ENCODE measurements around the gene SLC16A1.
A peak's percentile ranks its signal among the peaks of the same experiment; 100 is the strongest.
"Not testable (repeated sequence)": the region's sequence is repeated elsewhere in the genome, so short reads cannot be mapped to it uniquely, and the experiment has no call there.

The SLC16A1 gene

GRCh38 chr1:112964347-112964746 is 8.4 kb upstream of the SLC16A1 start:
- no peak for DNase-seq (ENCODE audit: low spot score)

DNA sequence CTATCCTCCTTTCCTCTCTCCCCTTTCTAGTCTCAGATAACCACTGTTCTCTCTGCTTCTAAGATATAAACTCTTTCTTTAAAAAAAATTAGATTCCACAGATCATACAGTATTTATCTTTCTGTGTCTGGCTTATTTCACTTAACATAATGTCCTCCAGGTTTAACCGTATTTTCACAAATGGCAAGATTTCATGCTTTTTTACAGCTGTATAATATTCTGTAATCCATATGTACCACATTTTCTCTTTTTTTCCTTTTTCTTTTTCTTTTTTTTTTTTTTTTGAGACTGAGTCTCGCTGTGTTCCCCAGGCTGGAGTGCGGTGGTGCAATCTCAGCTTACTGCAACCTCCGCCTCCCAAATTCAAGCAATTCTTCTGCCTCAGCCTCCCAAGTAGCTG is 5.1 kb upstream of the SLC16A1 start:
- DNase-seq (ENCODE audit: low spot score), result no peak

DNA sequence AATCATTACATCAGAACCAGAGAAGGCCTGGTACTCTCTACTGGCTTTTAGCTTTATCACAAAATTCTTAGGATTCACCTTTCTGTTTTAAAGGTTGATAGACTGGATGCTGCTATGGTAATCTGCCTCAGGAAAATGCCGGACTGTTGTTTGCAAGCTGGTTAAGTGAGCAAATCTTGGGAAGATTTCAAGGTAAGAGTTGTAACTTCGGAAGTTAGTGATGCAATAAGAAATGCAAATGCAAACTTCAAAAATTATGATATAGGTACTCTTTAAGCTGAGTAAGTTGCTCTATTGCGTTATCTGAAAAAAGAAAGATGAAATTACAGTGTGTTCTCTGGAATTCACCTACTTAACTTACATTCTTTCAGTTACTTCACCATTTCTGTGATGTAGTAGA is 4.4 kb upstream of the SLC16A1 start:
- no peak for DNase-seq (ENCODE audit: low spot score)

DNA sequence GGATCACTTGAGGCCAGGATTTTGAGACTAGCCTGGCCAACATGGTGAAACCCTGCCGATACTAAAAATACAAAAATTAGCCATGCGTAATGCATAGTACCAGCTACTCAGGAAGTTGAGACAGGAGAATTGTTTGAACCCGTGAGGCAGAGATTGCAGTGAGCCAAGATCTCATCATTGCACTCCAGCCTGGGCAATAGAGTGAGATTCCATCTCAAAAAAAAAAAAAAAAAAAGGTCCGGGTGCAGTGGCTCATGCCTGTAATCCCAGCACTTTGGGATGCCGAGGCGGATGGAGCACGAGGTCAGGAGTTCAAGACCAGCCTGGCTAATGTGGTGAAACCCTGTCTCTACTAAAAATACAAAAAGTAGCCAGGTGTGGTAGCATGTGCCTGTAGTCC is 2.2 kb upstream of the SLC16A1 start:
- not testable (repeated sequence) for DNase-seq (ENCODE audit: low spot score)

GRCh38 chr1:112957133-112957812 is 1.3 kb upstream of the SLC16A1 start:
- peak; percentile 87 for DNase-seq (ENCODE audit: low spot score)

GRCh38 chr1:112956544-112957132 is 642 bp upstream of the SLC16A1 start:
- DNase-seq (ENCODE audit: low spot score), result peak; percentile 30

GRCh38 chr1:112954945-112955772 is 837 bp downstream of the SLC16A1 start:
- DNase-seq (ENCODE audit: low spot score), result peak; percentile 66

GRCh38 chr1:112954017-112954650 is 1.9 kb downstream of the SLC16A1 start:
- no peak for DNase-seq (ENCODE audit: low spot score)

GRCh38 chr1:112950426-112950825 is 5.6 kb downstream of the SLC16A1 start:
- no peak for DNase-seq (ENCODE audit: low spot score)

DNA sequence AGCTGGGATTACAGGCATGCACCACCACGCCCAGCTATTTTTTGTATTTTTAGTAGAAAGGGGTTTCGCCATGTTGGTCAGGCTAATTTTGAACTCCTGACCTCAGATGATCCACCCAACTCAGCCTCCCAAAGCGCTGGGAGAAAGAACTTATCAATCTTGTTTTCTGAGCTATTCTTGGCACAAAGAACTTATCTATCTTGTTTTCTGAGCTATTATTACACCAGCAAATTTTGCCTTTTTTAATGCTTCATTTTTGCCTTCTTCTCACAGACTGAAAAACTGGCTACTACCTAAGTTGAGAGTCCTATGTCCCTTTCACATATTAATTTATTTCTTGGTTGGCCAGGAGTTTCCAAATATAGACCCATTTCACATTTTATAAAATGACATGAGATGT is 9.3 kb downstream of the SLC16A1 start:
- no peak for DNase-seq (ENCODE audit: low spot score)

DNA sequence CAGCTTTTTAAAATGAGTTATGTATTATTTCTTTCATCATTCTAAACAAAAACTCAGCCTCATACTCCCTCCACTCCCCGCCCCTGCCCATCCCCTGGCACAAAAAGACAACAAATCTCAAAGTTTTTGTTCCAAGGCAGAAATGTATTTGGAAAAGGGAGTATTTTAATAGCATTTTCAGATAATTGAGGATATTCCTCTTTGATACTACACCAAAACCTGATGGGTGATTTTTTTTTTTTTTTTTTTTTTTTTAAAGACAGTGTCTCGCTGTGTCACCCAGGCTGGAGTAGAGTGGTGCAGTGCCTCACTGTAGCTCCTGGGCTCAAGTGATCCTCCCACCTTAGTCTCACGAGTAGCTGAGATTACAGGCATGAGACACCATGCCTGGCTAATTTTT is 16.2 kb downstream of the SLC16A1 start:
- DNase-seq (ENCODE audit: low spot score), result no peak

- peak; percentile 11 for DNase-seq (ENCODE audit: low spot score)
Observed at GRCh38 chr1:112938210-112938609, 17.8 kb downstream of the SLC16A1 start.

DNA sequence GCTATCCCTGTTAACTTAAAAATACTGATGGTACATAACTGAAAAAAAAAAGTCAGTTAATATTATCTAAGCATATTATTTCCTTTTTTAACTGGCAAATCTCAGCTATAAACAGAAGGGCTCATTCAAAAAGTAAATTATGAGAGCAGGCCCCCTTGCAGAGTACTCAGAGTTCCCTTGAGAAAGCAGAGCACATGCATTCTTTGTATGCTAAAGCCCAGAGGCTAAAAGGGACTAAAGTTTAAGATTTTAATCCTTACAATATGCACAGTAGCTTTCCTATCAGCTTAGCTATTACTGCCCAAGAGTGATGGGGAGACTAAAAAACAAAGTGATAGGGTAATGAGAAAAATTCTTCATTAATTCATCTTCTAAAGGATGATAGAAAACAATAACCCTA is 18.5 kb downstream of the SLC16A1 start:
- no peak for DNase-seq (ENCODE audit: low spot score)

- peak; percentile 31 for DNase-seq (ENCODE audit: low spot score)
Observed at GRCh38 chr1:112937070-112937469, 18.9 kb downstream of the SLC16A1 start.

DNA sequence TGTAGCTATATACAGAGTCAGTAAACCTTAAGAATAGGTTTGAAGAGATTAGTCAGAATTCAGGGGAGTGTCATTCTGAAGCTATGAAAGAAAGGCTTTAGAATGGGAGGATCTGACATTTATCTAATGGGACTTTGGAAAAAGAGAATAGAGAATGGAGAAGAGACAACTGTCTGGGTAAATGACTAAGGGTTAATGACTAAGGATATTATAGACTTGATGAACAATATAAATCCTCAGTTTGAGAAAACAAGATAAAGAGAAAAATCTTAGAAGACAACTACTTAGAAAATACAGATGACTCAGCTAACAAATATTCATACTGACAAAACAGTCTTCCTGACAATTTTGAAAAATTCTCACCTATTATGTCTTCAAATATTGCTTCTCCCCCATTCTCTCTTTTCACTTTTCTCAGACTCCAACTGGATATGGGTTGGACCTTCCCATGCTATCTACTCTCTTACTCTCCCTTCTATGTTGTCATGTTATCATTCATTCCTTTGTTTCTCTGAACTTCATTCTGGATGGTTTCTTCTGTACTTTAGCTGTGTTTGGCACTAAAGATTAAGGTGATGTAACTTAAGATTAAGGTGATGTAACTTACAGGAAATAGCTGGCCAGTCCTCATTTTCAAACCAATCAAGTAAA is 20.4 kb downstream of the SLC16A1 start:
- peak; percentile 15 for DNase-seq (ENCODE audit: low spot score)

DNA sequence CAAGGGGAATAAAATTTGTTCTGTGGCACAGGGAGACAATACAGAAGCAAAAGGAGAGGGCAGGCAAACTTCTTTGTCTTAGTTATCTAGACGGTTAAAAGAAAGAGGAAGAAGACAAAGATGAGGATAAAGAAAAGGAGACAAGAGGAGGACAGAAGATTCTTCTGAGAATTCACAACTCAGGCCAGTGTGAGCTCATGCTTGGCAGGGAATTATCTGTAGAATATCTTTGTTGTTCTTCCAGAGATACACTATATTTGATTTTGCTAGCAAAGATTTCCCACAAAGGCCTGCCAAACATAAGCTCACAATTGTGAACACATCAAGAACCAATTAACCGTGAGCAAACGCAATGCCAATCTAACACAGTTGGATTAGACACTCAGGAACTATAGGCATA is 21.4 kb downstream of the SLC16A1 start:
- DNase-seq (ENCODE audit: low spot score), result no peak

DNA sequence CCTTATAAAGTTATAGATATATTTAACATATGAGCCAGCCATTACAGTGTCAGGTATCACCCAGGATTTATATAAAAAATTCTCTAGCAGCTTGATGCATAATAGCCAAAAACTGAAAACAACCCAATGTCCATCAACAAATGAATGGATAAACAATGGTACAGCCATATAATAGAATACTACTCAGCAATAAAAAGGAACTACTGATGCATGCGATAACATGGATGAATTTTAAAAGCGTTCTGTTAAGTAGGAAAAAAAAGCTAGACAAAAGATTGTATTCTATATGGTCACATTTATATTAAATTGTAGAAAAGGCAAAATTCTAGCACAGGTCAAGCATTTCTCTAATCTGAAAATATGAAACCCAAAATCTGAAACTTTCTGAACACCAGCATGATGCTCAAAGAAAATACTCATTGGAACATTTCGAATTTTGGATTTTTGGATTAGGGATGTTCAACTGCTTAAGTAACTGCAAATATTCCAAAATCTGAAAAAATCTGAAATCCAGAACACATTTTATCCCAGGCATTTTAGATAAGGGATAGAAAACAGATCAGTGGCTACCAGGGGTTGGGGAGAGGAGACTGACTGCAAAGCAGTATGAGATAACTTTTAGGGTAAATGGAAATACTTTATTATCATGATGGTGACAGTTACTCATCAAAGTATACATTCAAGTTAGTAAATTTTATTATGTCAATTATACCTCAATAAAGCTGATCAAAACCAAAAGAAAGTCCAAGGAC is 22.0 kb downstream of the SLC16A1 start:
- no peak for DNase-seq (ENCODE audit: low spot score)

DNA sequence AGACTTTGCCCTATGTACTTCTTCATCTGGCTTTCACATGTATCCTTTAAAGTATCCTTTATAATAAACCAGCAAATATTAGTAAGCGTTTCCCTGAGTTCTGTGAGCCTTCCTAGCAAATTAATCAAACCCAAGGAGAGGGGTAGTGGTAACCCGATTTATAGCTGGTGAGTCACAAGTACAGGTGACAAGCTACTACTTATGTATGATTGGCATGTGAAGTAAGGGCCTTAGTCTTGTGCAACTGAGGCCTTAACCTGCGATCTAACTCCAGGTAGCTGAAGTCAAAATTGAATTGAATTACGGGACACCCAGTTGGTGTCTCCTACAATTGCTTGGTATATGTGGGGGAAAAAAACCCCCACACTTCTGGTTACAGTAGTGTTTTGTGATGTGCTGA is 26.0 kb downstream of the SLC16A1 start:
- DNase-seq (ENCODE audit: low spot score), result no peak

- no peak for DNase-seq (ENCODE audit: low spot score)
Observed at GRCh38 chr1:112927462-112927990, 28.5 kb downstream of the SLC16A1 start.

- DNase-seq (ENCODE audit: low spot score), result no peak
Observed at GRCh38 chr1:112926858-112927257, 29.1 kb downstream of the SLC16A1 start.

- no peak for DNase-seq (ENCODE audit: low spot score)
Observed at GRCh38 chr1:112925015-112925414, 31.0 kb downstream of the SLC16A1 start.
